Rectal smooth muscle tissue (tissue), 1 donor: ENCODE results near the gene ZMYM2.

ENCODE experiments used
- H3K27ac ChIP-seq: one replicate; pipeline ENCODE4 v1.7.0; 2013; ENCODE audit warnings: low read depth, low read length, inconsistent platforms
- H3K27me3 ChIP-seq: one replicate; pipeline ENCODE4 v1.7.0; 2013; ENCODE audit warnings: low read length; ENCODE audit not compliant: control insufficient read depth, insufficient read depth
- H3K36me3 ChIP-seq: one replicate; pipeline ENCODE4 v1.7.0; 2013; ENCODE audit warnings: low read length; ENCODE audit not compliant: control insufficient read depth, insufficient read depth
- H3K4me1 ChIP-seq: one replicate; pipeline ENCODE4 v1.7.0; 2013; ENCODE audit warnings: low read length; ENCODE audit not compliant: control insufficient read depth, insufficient read depth
- H3K4me3 ChIP-seq: one replicate; pipeline ENCODE4 v1.7.0; 2013; ENCODE audit warnings: low read length
- H3K9ac ChIP-seq: one replicate; pipeline ENCODE4 v1.7.0; 2013; ENCODE audit warnings: low read length

ZMYM2 gene

GRCh38 chr13:20101467-20102316 lies 143.2 kb downstream of the ZMYM2 start:
- Histone ChIP-seq H3K27me3 (peaks cover 3% of the 10 kb centered on the region), H3K9ac (no peak overlapping the region), H3K27ac (no peak overlapping the region), H3K4me3 (no peak overlapping the region), H3K4me1 (no peaks in the 10 kb centered on the region), H3K36me3 (no peaks in the 10 kb centered on the region)

- H3K9ac ChIP-seq, result no peak overlapping the region
- H3K4me1 ChIP-seq, result no peaks in the 10 kb centered on the region
- no peak overlapping the region for H3K4me3 ChIP-seq
- H3K36me3 ChIP-seq, result no peaks in the 10 kb centered on the region
- H3K27ac ChIP-seq, result no peak overlapping the region
- H3K27me3 ChIP-seq, result peaks cover 3% of the 10 kb centered on the region
Observed at GRCh38 chr13:20102525-20103180, 144.1 kb downstream of the ZMYM2 start.

GRCh38 chr13:20105161-20105689 lies 146.7 kb downstream of the ZMYM2 start:
- H3K4me1 ChIP-seq, result no peaks in the 10 kb centered on the region
- no peak overlapping the region for H3K9ac ChIP-seq
- peaks cover 3% of the 10 kb centered on the region for H3K27me3 ChIP-seq
- no peak overlapping the region for H3K27ac ChIP-seq
- H3K4me3 ChIP-seq, result no peak overlapping the region
- no peaks in the 10 kb centered on the region for H3K36me3 ChIP-seq

GRCh38 chr13:20106742-20107141 lies 148.2 kb downstream of the ZMYM2 start:
- H3K36me3 ChIP-seq, result no peaks in the 10 kb centered on the region
- no peak overlapping the region for H3K27ac ChIP-seq
- peaks cover 3% of the 10 kb centered on the region for H3K27me3 ChIP-seq
- no peaks in the 10 kb centered on the region for H3K4me1 ChIP-seq
- H3K4me3 ChIP-seq, result no peak overlapping the region
- no peak overlapping the region for H3K9ac ChIP-seq

- H3K27me3 ChIP-seq, result peaks cover 3% of the 10 kb centered on the region
- no peaks in the 10 kb centered on the region for H3K4me1 ChIP-seq
Observed at GRCh38 chr13:20109037-20109436, 150.5 kb downstream of the ZMYM2 start.

GRCh38 chr13:20114066-20114610 lies 155.6 kb downstream of the ZMYM2 start:
- peaks cover 3% of the 10 kb centered on the region for H3K4me1 ChIP-seq
- no peaks in the 10 kb centered on the region for H3K36me3 ChIP-seq
- H3K4me3 ChIP-seq, result no peak overlapping the region
- no peaks in the 10 kb centered on the region for H3K27me3 ChIP-seq
- no peak overlapping the region for H3K27ac ChIP-seq
- no peak overlapping the region for H3K9ac ChIP-seq

More at GRCh38 chr13:20109037-20109436, 150.5 kb downstream of the ZMYM2 start:
- Histone ChIP-seq H3K4me3 (no peak overlapping the region), H3K9ac (no peak overlapping the region), H3K36me3 (no peaks in the 10 kb centered on the region), H3K27ac (no peak overlapping the region)

- Histone ChIP-seq H3K4me1 (peaks cover 3% of the 10 kb centered on the region), H3K36me3 (no peaks in the 10 kb centered on the region), H3K27me3 (no peaks in the 10 kb centered on the region), H3K4me3 (no peak overlapping the region), H3K9ac (no peak overlapping the region), H3K27ac (no peak overlapping the region)
Observed at GRCh38 chr13:20116213-20116612, 157.7 kb downstream of the ZMYM2 start.

- H3K4me1 ChIP-seq, result peaks cover 3% of the 10 kb centered on the region
- H3K4me3 ChIP-seq, result peak overlapping the region; percentile 70
- H3K27me3 ChIP-seq, result no peaks in the 10 kb centered on the region
- peak overlapping the region; percentile 84 for H3K27ac ChIP-seq
- H3K9ac ChIP-seq, result peak overlapping the region; percentile 6
- no peaks in the 10 kb centered on the region for H3K36me3 ChIP-seq
Observed at GRCh38 chr13:20118268-20119140, 160.0 kb downstream of the ZMYM2 start.

GRCh38 chr13:20119960-20120359 lies 161.4 kb downstream of the ZMYM2 start:
- no peaks in the 10 kb centered on the region for H3K27me3 ChIP-seq
- H3K4me1 ChIP-seq, result peaks cover 3% of the 10 kb centered on the region
- H3K36me3 ChIP-seq, result no peaks in the 10 kb centered on the region
- no peak overlapping the region for H3K9ac ChIP-seq
- H3K27ac ChIP-seq, result peak overlapping the region; percentile 84
- H3K4me3 ChIP-seq, result peak overlapping the region; percentile 37

GRCh38 chr13:20121159-20121525 lies 162.6 kb downstream of the ZMYM2 start:
- no peaks in the 10 kb centered on the region for H3K27me3 ChIP-seq
- peaks cover 3% of the 10 kb centered on the region for H3K4me1 ChIP-seq
- H3K36me3 ChIP-seq, result no peaks in the 10 kb centered on the region
- no peak overlapping the region for H3K27ac ChIP-seq
- peak overlapping the region; percentile 9 for H3K4me3 ChIP-seq
- no peak overlapping the region for H3K9ac ChIP-seq

- Histone ChIP-seq H3K4me3 (no peak overlapping the region), H3K27me3 (peaks cover 6% of the 10 kb centered on the region), H3K27ac (no peak overlapping the region), H3K36me3 (no peaks in the 10 kb centered on the region), H3K4me1 (peaks cover 6% of the 10 kb centered on the region), H3K9ac (no peak overlapping the region)
Observed at GRCh38 chr13:20124303-20124702, 165.8 kb downstream of the ZMYM2 start.
